Activated naive CD8-positive, alpha-beta T cell treated with anti-CD3 and anti-CD28 coated beads for 36 hours (primary cell): ENCODE measurements around the gene FABP7. TPM values are rescaled to one million over a fixed set of nuclear protein-coding genes. Genes with fewer than 3 reads are reported as not detected.

Source experiments
- DNase-seq: peaks from one replicate; pipeline ENCODE4 v3.0.0; 2021
- H3K27ac Mint-ChIP-seq: one replicate; pipeline ENCODE4 v1.8.0; 2022; ENCODE audit warnings: mild to moderate bottlenecking, moderate library complexity, mixed read lengths
- H3K27me3 Mint-ChIP-seq: one replicate; pipeline ENCODE4 v1.8.0; 2022; ENCODE audit warnings: mild to moderate bottlenecking, mixed read lengths
- H3K36me3 Mint-ChIP-seq: one replicate; pipeline ENCODE4 v1.8.0; 2021; ENCODE audit warnings: mild to moderate bottlenecking, mixed read lengths
- H3K4me1 Mint-ChIP-seq: one replicate; pipeline ENCODE4 v1.8.0; 2021; ENCODE audit warnings: mixed read lengths
- H3K4me3 Mint-ChIP-seq: one replicate; pipeline ENCODE4 v1.8.0; 2022; ENCODE audit warnings: mild to moderate bottlenecking, moderate library complexity, mixed read lengths
- H3K9me3 Mint-ChIP-seq: one replicate; pipeline ENCODE4 v1.8.0; 2022; ENCODE audit warnings: mixed read lengths
- total RNA-seq, 2 experiments: library from RNA; stranded (reverse); gene quantifications; one replicate each; pipeline ENCODE4 v1.2.3, GENCODE V29; 2021

The FABP7 gene
- total RNA-seq, 2 experiments from 2014 or later = not detected

DNA sequence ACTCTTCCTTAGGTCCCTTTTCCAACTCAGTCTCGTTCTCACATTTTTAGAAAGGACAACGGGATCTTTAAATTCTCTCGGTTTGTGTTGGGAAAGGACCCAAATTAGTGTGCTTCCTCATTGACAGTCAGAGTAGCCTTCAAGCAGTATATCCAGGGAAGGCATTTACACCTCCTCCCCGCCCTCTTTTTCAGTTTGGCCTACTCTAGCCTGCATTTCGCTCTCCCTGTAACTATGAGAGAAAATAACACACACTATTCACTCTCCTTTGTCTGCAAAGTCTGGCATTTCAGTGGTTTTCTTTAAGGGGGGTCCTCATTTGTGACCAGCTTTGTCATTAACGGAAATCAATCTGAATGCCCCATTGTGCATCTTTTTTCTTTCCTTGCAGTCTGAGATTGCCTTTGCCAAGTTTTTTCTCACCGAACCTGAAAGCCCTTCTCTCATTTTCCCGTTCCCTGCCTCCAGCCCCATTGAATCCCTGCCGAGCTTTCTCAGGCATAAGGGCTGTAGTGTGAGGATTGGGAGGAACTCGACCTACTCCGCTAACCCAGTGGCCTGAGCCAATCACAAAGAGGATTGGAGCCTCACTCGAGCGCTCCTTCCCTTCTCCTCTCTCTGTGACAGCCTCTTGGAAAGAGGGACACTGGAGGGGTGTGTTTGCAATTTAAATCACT is 393 bp upstream of the FABP7 start:
- no peak for DNase-seq
- Mint-ChIP-seq H3K4me1 (no peaks in the 10 kb centered on the region), H3K9me3 (peaks cover 3% of the 10 kb centered on the region), H3K4me3 (no peak overlapping the region), H3K36me3 (no peaks in the 10 kb centered on the region), H3K27ac (no peak overlapping the region), H3K27me3 (peaks cover 28% of the 10 kb centered on the region)

DNA sequence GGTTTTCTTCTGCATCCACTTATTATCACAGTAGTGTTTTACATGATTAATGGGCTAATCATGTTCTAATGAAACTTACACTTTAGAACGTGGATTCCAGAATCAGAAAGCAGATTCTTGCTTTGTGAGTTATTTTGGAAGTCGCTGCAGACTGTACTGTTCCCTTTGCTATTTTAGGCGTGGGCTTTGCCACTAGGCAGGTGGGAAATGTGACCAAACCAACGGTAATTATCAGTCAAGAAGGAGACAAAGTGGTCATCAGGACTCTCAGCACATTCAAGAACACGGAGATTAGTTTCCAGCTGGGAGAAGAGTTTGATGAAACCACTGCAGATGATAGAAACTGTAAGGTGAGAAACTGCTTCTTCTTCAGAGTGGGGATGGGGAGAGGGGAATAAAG is 598 bp downstream of the FABP7 start:
- Mint-ChIP-seq H3K9me3 (peaks cover 3% of the 10 kb centered on the region), H3K4me3 (no peak overlapping the region), H3K36me3 (no peaks in the 10 kb centered on the region), H3K27me3 (peaks cover 33% of the 10 kb centered on the region), H3K4me1 (no peaks in the 10 kb centered on the region), H3K27ac (no peak overlapping the region)
- DNase-seq = no peak

DNA sequence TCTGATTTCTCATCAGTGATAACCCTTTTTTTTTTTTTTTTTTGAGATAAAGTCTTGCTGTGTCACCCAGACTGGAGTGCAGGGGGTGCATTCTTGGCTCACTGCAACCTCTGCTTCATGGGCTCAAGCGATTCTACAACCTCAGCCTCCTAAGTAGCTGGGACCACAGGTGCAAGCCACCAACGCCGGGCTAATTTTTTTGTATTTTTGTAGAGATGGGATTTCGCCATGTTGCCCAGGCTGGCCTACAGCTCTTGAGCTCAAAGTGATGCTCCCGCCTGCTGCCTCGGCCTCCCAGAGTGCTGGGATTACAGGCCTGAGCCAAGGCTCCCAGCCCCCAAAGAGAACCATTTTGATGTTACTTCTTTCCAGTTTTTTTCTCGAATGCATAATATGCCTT is 2.2 kb downstream of the FABP7 start:
- H3K9me3 Mint-ChIP-seq = no peaks in the 10 kb centered on the region
- no peak for DNase-seq
- H3K4me3 Mint-ChIP-seq = no peak overlapping the region
- no peaks in the 10 kb centered on the region for H3K4me1 Mint-ChIP-seq
- H3K27me3 Mint-ChIP-seq = peaks cover 36% of the 10 kb centered on the region
- H3K36me3 Mint-ChIP-seq = no peaks in the 10 kb centered on the region
- H3K27ac Mint-ChIP-seq = no peak overlapping the region

DNA sequence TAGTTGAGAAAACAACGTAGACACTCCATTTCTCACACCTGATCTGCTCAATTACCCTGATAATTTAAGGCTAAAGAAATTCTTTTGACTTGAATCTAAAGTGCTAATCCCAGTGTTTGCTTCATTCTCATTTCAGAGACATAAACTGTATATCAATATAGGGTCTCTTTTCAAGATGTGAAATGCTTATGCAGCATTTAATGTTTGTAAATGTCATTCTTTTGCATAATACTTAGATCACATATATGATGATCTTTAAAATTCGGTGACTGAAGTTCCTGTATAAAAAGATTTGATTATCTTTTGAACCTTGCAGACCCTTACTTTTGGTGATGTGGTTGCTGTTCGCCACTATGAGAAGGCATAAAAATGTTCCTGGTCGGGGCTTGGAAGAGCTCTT is 3.9 kb downstream of the FABP7 start:
- Mint-ChIP-seq H3K27ac (no peak overlapping the region), H3K36me3 (no peaks in the 10 kb centered on the region), H3K27me3 (peaks cover 53% of the 10 kb centered on the region), H3K4me1 (no peaks in the 10 kb centered on the region), H3K9me3 (no peaks in the 10 kb centered on the region), H3K4me3 (no peak overlapping the region)
- DNase-seq = no peak

DNA sequence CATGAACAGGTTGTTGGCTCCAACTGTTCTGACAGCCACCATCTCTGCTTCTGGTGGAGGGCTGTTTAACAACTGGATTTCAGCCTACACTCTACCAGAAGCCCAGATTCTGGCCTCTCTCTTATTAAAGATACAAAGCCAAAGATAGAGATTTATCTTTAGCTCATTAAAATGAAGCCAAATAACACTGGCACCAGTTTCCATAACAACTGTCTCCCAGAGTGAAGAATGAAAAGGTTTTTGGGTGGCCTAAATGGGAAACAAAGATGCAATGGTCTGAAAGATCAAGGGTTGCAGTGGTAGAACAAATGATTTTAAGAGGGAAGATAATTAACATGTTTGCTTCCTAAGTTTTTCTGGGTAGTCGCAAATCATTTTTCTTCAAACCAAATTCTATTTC is 6.4 kb downstream of the FABP7 start:
- H3K27ac Mint-ChIP-seq = no peak overlapping the region
- peaks cover 72% of the 10 kb centered on the region for H3K27me3 Mint-ChIP-seq
- no peak for DNase-seq
- H3K9me3 Mint-ChIP-seq = no peaks in the 10 kb centered on the region
- H3K4me3 Mint-ChIP-seq = no peak overlapping the region
- H3K4me1 Mint-ChIP-seq = peaks cover 16% of the 10 kb centered on the region
- H3K36me3 Mint-ChIP-seq = no peaks in the 10 kb centered on the region

DNA sequence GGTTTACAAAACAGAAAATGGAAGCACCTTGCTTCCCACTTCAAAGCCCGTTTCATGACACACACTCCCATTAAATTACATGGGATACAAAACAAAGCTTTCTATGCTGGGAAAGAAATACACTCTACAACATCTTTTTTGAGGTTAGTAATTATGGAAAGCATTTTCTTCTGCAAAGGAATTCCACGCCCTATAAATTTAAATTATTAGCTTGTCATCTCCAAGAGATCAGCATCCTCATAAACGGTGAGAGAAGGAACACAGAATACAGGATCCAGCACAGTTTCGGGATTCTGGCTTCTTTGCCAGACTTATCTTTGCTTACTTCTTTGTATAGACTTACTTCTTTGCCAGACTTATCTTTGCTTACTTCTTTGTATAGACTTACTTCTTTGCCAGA is 8.2 kb downstream of the FABP7 start:
- no peak for DNase-seq

DNA sequence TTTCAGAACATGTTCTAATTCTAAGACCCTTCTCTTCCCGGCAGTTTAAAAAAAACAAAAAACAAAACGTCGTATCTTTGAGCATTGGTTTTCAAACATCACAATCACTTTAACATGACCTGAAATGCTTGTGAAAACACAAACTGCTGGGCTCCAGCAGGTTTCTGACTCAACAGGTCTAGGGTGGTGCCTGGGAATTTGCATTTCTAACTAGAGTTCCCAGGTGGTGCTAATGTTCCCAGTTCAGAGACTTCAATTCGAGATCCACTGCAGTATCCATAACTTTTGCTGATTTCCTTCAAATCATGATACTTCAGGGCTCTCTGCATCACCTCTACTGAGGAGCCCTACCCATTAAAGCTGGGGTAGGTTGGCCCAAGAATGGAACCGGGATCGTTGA is 8.7 kb downstream of the FABP7 start:
- Mint-ChIP-seq H3K27me3 (peaks cover 83% of the 10 kb centered on the region), H3K4me3 (no peak overlapping the region), H3K36me3 (no peaks in the 10 kb centered on the region), H3K9me3 (no peaks in the 10 kb centered on the region), H3K27ac (no peak overlapping the region), H3K4me1 (peaks cover 19% of the 10 kb centered on the region)
- DNase-seq = no peak

More for the DNA sequence above, 8.2 kb downstream of the FABP7 start:
- peaks cover 82% of the 10 kb centered on the region for H3K27me3 Mint-ChIP-seq
- no peak overlapping the region for H3K27ac Mint-ChIP-seq
- H3K36me3 Mint-ChIP-seq = no peaks in the 10 kb centered on the region
- no peaks in the 10 kb centered on the region for H3K9me3 Mint-ChIP-seq
- H3K4me1 Mint-ChIP-seq = peaks cover 19% of the 10 kb centered on the region
- H3K4me3 Mint-ChIP-seq = no peak overlapping the region

DNA sequence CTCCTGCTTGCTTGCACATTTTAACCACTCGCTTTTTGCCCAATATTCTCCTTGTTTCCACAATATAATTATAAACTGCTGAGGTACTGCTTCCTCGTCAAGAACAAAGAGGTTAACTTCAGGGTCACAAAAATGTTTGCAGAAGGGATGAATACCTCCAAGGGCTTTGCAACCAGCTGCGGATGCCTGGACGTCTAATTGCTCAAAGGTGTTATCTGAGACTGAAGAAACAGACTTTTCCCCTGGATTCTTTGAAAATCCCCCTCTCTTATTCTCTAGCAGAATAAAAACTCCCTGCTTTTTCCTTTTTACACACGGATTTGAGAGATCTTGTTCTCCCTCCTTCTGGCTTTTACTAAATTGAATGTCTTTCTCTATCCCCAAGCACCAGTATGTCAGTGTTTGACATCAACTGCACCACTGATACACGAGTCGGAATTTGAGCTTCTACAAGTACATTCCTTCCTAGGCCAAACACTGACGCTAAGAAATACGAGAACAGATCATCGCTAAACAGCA is 9.2 kb downstream of the FABP7 start:
- H3K4me3 Mint-ChIP-seq = peak overlapping the region; percentile 89
- no peaks in the 10 kb centered on the region for H3K36me3 Mint-ChIP-seq
- peaks cover 80% of the 10 kb centered on the region for H3K27me3 Mint-ChIP-seq
- peaks cover 19% of the 10 kb centered on the region for H3K4me1 Mint-ChIP-seq
- H3K9me3 Mint-ChIP-seq = no peaks in the 10 kb centered on the region
- no peak overlapping the region for H3K27ac Mint-ChIP-seq
- DNase-seq = no peak

DNA sequence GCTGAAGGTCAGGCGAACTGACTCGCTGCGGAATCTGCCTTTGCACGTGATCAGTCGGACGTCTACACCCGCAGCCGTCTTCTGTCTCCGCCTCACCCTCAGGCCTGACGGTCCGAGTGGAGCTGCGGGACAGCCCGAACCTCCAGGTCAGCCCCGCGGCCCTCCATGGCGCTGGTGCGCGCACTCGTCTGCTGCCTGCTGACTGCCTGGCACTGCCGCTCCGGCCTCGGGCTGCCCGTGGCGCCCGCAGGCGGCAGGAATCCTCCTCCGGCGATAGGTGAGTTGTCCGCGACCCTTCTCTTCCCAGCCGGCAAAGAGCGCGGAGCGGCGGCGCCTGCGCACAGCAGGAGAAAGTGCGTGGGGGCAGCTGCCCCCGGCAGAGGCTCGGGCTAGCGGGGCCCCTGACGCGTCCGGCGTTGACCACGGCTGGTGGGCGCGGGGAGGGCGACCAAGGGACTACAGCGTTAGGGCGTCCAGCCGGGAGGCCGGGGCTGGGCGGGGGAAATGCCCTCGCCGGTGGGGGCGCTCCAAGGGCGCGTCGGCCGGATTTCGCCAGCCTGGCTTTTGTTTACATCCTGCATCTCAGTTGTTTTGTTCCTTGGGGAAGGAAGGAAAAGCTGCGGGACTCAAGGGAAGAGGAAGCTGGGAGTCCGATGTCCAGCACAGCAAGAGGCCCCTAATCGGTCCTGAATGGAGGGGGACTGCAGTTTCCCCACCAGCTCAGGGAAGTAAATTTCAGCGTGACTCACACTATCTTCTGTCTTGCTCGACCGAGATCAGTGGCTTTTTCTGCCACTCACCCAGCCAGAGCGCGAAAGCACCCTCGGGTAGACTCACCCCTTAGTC is 9.9 kb downstream of the FABP7 start, which contains the start of gene SMPDL3A:
SMPDL3A (plus strand) TSS at position 77 of the 846 bp plus-strand sequence; CDS start at position 166, 89 bp downstream.
- peak within 1 kb of the TSS; percentile 89 for H3K4me3 Mint-ChIP-seq
- DNase-seq = peak; percentile 44
- H3K27me3 Mint-ChIP-seq = peaks cover 79% of the 10 kb centered on the region
- H3K4me1 Mint-ChIP-seq = peaks cover 19% of the 10 kb centered on the region
- H3K36me3 Mint-ChIP-seq = no peaks in the 10 kb centered on the region
- H3K9me3 Mint-ChIP-seq = no peaks in the 10 kb centered on the region
- H3K27ac Mint-ChIP-seq = no peak within 1 kb of the TSS

DNA sequence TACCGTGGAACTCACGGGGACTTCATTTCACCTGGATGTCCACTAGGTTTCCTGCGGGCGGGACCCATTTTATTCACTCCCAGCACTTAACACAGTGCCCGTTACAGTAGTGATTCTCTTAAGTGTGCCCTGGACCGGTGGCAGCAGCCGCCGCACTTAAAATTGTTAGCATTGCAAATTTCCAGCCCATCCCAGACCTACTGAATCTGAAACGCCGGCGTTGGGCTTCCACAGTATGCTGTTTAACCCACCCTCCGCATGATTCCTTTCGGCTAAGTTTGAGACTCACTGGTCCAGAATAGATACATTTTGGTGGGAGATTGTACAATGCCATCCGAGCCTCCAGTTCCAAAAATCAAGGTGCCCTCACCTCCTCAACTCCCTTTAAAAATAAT is 10.5 kb downstream of the FABP7 start:
- H3K4me3 Mint-ChIP-seq = peak overlapping the region; percentile 89
- H3K9me3 Mint-ChIP-seq = no peaks in the 10 kb centered on the region
- H3K36me3 Mint-ChIP-seq = no peaks in the 10 kb centered on the region
- no peak overlapping the region for H3K27ac Mint-ChIP-seq
- peaks cover 74% of the 10 kb centered on the region for H3K27me3 Mint-ChIP-seq
- peaks cover 19% of the 10 kb centered on the region for H3K4me1 Mint-ChIP-seq
- no peak for DNase-seq

DNA sequence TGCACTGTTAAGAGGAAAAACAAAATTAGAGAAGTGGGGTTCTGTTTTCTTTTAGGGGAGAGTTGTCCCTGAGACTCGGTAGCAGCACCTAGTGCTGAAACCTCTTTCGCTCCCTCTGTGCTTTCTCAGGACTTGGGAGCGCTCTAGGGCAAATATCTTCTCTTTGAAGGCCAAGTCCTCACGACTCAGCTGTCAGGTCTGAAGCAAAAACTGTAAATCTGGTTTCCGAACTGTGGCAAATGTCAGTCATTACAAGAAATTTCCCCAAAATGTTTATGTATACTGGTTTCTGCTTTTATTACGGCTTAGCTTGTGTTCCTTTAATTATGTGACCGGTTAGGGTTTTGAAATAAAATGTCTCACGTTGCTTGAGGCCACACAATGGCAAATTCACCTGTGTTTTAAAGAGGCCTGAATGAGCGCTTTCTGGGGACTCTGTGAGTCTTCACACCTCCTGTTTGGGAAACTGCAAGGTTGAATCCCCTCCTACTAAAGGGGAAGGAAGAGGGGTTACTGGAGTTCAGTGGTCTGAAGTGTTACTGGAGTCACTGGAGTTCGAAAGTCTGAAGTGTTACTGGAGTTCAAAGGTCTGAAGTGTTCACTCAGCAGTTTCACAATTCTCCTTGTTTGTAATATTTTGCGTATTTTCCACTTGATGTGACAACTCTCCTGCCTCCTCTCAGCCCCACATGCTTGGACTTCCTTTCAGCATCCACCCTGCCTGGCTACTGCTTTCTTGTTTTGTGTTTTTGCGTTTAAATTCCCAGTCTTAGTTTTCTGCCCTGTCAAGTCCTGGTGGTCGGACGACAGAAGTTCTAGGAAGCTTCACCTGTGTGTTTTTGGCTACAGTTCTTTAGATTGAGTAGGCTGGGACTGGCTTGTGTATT is 11.2 kb downstream of the FABP7 start:
- H3K4me1 Mint-ChIP-seq = peaks cover 19% of the 10 kb centered on the region
- H3K9me3 Mint-ChIP-seq = no peaks in the 10 kb centered on the region
- H3K36me3 Mint-ChIP-seq = no peaks in the 10 kb centered on the region
- DNase-seq = no peak
- peak overlapping the region; percentile 89 for H3K4me3 Mint-ChIP-seq
- peaks cover 71% of the 10 kb centered on the region for H3K27me3 Mint-ChIP-seq
- H3K27ac Mint-ChIP-seq = no peak overlapping the region

DNA sequence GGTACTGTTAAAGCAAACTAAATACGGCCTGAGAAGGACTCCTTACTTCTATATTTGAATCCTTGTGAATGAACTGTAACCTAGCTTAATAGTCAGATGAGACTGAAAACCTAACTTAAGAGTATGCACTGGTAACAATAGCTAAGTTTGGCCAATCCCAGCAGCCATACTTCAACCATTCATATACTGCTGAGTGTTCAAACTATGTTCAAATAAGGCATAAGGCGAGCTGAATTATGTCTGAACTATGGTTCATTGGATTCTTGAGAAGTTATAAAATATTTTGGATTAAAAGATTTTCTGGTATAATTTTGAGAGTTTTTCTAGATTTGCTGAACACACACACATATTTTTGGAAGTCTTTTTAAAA is 11.8 kb downstream of the FABP7 start:
- Mint-ChIP-seq H3K9me3 (no peaks in the 10 kb centered on the region), H3K27me3 (peaks cover 64% of the 10 kb centered on the region), H3K4me1 (peaks cover 19% of the 10 kb centered on the region), H3K27ac (no peak overlapping the region), H3K36me3 (no peaks in the 10 kb centered on the region), H3K4me3 (no peak overlapping the region)
- DNase-seq = no peak

DNA sequence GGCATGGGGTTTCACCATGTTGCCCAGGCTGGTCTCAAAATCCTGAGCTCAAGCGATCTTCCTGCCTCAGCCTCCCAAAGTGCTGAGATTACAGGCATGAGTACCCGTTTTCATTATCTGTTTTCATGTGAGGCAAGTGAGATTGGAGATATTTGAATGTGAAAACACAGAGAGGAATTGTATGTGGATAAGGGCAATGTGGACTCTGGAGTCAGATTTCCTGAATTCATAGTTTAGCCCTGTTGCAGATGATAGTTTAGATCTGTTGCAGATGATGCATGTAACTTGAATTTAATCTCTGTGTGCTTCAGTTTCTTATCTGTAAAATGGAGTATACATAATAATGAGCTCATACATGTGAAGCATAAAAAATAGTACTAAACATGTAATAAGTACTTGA is 13.2 kb downstream of the FABP7 start:
- Mint-ChIP-seq H3K4me1 (peaks cover 19% of the 10 kb centered on the region), H3K36me3 (no peaks in the 10 kb centered on the region), H3K27ac (no peak overlapping the region), H3K9me3 (no peaks in the 10 kb centered on the region), H3K4me3 (no peak overlapping the region), H3K27me3 (peaks cover 54% of the 10 kb centered on the region)
- no peak for DNase-seq

DNA sequence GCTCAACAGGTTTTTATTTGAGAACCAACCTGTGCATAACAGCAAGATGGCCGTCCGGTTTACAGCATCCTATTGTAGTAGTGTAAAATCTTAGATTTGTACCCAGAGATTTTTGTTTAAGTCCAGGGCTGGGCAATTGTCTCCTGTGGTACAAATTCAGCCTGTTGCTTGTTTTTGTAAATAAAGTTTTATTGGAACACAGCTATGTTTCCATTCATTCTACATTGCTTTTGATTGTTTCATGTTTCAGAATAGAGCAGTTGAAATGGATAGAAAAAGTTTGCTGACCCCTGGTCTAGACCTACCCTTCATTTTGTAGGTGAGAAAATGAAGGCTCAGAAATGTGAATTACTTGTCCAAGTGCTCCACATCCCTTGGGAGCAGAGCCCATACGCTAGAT is 18.0 kb downstream of the FABP7 start:
- Mint-ChIP-seq H3K4me3 (no peak overlapping the region), H3K9me3 (no peaks in the 10 kb centered on the region), H3K27me3 (peaks cover 18% of the 10 kb centered on the region), H3K36me3 (no peaks in the 10 kb centered on the region), H3K27ac (no peak overlapping the region), H3K4me1 (no peaks in the 10 kb centered on the region)
- DNase-seq = no peak
